ENCODE results near the gene ARHGEF6. TPM values are rescaled to one million over a fixed set of nuclear protein-coding genes. Genes with fewer than 3 reads are reported as not detected.

Gene ARHGEF6
- total RNA-seq, 1 donor from 2014 or later = 0.98 TPM

DNA sequence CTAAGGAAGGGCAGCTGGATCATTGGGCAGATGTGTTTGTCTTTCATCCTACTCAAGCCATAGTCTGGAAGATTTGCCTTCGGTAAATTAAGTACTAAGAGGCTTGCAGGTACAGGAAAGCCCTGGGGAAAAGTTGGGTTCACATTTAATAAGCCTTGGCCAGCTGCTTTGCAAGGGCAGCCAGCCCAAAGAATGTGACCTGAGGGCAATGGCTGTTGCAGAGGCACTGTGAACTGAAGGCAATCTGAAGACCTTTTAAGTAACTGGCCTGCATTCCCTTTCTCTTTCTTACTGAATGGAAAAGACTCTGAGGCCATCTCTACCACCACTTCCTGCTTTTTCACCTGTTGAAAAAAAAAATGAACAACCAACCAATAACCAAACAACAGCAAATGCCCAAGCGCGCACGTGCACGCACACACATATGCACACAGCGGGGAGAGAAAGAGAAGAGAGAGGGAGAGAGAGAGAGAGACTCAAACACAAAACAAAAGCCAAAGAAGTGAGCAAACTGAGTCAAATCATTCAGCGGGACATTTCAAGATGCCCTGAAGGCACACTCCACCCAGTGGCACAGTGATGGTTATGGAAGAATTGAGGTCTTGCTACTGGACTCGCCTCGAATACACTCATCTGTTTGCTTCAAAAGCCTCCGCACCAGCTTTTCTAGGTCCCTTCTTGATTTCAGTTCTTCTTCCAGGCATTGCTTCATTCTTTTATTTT, 113.1 kb downstream of the ARHGEF6 start:
- Mint-ChIP-seq H3K9me3 (peaks cover 24% of the 10 kb centered on the region), H3K4me3 (no peak overlapping the region), H3K27me3 (ENCODE audit: low read depth) (no peaks in the 10 kb centered on the region), H3K4me1 (no peaks in the 10 kb centered on the region), H3K36me3 (no peaks in the 10 kb centered on the region), H3K27ac (no peak overlapping the region)
- no peak for DNase-seq (ENCODE audit: low spot score in 2 of 2, unreplicated experiment in 2 of 2)
- TF ChIP-seq, protein P1, sequence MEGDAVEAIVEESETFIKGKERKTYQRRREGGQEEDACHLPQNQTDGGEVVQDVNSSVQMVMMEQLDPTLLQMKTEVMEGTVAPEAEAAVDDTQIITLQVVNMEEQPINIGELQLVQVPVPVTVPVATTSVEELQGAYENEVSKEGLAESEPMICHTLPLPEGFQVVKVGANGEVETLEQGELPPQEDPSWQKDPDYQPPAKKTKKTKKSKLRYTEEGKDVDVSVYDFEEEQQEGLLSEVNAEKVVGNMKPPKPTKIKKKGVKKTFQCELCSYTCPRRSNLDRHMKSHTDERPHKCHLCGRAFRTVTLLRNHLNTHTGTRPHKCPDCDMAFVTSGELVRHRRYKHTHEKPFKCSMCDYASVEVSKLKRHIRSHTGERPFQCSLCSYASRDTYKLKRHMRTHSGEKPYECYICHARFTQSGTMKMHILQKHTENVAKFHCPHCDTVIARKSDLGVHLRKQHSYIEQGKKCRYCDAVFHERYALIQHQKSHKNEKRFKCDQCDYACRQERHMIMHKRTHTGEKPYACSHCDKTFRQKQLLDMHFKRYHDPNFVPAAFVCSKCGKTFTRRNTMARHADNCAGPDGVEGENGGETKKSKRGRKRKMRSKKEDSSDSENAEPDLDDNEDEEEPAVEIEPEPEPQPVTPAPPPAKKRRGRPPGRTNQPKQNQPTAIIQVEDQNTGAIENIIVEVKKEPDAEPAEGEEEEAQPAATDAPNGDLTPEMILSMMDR (IDR thresholded peaks at IDR 0.05; ENCODE audit: unreplicated experiment) = no peak

DNA sequence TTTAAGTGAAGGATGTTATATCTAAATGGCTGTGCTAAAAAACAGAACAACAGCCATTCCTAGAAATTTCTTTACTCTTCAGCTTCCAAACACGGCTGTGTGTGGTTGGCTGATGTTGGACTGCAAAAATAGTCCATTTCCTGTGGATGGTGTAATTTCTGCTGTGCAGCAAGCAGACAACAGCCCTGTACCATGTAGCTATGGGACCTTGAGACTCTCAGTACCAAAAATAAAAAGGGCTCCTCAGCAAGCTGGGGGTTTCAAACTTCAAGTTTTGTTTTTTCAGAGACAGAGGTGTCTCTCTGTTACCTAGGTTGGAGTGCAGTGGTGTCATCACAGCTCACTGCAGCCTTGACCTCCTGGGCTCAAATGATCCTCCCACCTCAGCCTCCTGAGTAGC, 114.6 kb downstream of the ARHGEF6 start:
- H3K9me3 Mint-ChIP-seq = peaks cover 33% of the 10 kb centered on the region
- no peak for DNase-seq (ENCODE audit: low spot score in 2 of 2, unreplicated experiment in 2 of 2)
- no peaks in the 10 kb centered on the region for H3K4me1 Mint-ChIP-seq
- TF ChIP-seq, protein P1 (IDR thresholded peaks at IDR 0.05; ENCODE audit: unreplicated experiment) = no peak
- no peak overlapping the region for H3K27ac Mint-ChIP-seq
- peaks cover 2% of the 10 kb centered on the region for H3K27me3 Mint-ChIP-seq (ENCODE audit: low read depth)
- H3K36me3 Mint-ChIP-seq = no peaks in the 10 kb centered on the region
- H3K4me3 Mint-ChIP-seq = no peak overlapping the region

DNA sequence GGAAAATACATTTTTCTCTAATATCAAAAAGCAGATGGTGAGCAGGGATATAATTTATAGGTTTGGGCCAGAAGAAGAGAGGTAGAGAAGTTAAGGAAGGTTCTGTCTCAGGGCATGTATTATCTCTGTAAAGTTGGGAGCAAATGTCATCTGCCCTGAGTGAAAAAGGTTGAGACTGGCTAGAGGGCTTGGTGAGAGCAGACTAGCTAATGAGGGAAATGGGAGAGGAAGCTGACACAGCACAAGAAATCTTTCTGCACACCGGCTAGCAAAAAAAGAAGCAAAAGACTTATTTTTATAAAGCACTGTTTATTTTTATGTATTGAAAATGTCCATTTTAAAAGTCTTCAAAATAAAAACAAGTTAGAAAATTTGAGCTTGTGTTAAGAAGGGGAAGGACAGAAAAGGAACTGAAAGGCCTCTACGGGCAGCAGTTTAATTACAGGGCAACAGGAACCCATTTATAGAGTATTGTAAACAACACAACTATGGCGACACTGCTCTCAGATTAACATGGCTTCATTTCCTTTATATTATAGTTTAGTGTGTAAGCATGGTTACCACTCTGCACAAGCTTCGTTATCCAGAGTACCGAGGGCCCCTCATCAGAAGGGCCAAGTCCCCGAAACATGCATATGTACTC, 115.4 kb downstream of the ARHGEF6 start:
- DNase-seq (ENCODE audit: low spot score in 2 of 2, unreplicated experiment in 2 of 2) = no peak
- TF ChIP-seq, protein P1 (IDR thresholded peaks at IDR 0.05; ENCODE audit: unreplicated experiment) = no peak
- Mint-ChIP-seq H3K9me3 (peaks cover 31% of the 10 kb centered on the region), H3K4me1 (no peaks in the 10 kb centered on the region), H3K27ac (no peak overlapping the region), H3K4me3 (no peak overlapping the region), H3K36me3 (no peaks in the 10 kb centered on the region), H3K27me3 (ENCODE audit: low read depth) (peaks cover 3% of the 10 kb centered on the region)

DNA sequence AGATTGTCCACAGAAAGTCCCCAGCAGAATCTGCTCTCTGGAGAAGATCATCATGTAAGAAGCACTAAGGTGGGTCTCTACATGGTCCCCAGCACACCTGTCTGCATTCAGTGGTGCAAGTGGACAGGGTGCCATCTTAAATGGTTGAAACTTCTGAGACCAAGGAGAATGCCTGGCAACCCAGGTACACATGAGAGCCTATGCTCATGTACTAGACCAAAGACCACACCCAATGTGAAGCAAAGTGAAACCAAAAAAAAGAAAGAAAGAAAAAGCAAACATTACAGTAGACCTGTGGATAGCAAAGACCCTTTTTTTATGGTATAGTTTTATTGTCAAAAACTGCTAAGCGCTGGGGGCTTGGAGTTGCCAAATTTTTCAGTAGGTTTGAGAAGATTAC, 117.8 kb downstream of the ARHGEF6 start:
- H3K27me3 Mint-ChIP-seq (ENCODE audit: low read depth) = peaks cover 3% of the 10 kb centered on the region
- no peaks in the 10 kb centered on the region for H3K4me1 Mint-ChIP-seq
- H3K27ac Mint-ChIP-seq = no peak overlapping the region
- TF ChIP-seq, protein P1 (IDR thresholded peaks at IDR 0.05; ENCODE audit: unreplicated experiment) = no peak
- H3K36me3 Mint-ChIP-seq = no peaks in the 10 kb centered on the region
- H3K9me3 Mint-ChIP-seq = peaks cover 27% of the 10 kb centered on the region
- no peak for DNase-seq (ENCODE audit: low spot score in 2 of 2, unreplicated experiment in 2 of 2)
- H3K4me3 Mint-ChIP-seq = no peak overlapping the region

DNA sequence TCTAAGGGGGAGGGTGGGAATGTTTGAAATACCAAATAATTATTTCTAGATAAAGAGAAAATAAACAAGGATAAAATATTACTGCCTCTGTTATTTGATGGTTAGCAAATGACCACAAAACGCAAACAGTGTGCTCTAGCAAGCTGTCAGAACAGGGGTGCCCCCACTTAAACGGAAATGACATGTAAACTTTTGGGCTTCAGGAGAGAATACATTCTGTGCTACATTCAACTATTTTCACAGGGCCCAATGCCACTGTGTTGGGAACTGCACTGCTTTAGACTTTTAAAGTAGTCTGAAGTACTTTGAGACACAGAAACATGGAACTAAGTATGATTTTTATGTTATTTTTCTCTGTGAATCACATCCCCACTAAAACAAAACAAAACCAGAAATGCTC, 118.6 kb downstream of the ARHGEF6 start:
- Mint-ChIP-seq H3K36me3 (no peaks in the 10 kb centered on the region), H3K4me1 (no peaks in the 10 kb centered on the region), H3K9me3 (peaks cover 32% of the 10 kb centered on the region), H3K4me3 (no peak overlapping the region), H3K27me3 (ENCODE audit: low read depth) (peaks cover 3% of the 10 kb centered on the region), H3K27ac (no peak overlapping the region)
- DNase-seq (ENCODE audit: low spot score in 2 of 2, unreplicated experiment in 2 of 2) = no peak
- TF ChIP-seq, protein P1 (IDR thresholded peaks at IDR 0.05; ENCODE audit: unreplicated experiment) = no peak
